GM12892 (cell line): ENCODE data around the gene POTEB3.
"Not testable (repeated sequence)": the region's sequence is repeated elsewhere in the genome, so short reads cannot be mapped to it uniquely, and the experiment has no call there.

ENCODE experiments used
- POLR2A ChIP-seq: IDR thresholded peaks from 2 replicates; pipeline ENCODE4 v1.6.1; 2011; ENCODE audit warnings: low read depth, low read length, control low read depth
- POLR2AphosphoS5 ChIP-seq: IDR thresholded peaks from 2 replicates; pipeline ENCODE4 v1.6.1; 2011; ENCODE audit warnings: low read depth, low read length, control low read depth
- TAF1 ChIP-seq: IDR thresholded peaks from 2 replicates; pipeline ENCODE4 v1.6.1; 2011; ENCODE audit warnings: low read depth, mild to moderate bottlenecking, control low read depth, low read length, borderline replicate concordance

DNA sequence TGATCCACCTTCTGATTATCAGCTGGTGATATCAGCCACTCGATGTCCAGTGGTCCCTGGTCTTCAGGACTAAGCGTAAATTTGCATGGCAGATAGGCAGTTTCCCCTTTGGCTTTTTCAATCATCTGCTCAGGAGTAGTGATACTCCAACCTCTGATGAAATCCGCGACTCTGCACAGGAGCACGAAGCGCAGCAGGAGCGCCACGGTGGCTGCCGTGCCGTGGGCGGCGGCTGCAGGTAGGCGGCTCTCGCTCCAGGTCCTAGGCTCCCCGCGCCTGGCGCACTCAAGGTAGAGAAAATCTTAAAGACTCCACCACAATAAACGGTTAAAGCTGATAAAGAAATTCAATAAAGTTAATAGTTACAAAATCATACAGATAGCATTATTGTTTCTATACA lies 66.6 kb downstream of the POTEB3 start:
- not testable (repeated sequence) for TF ChIP-seq POLR2AphosphoS5, POLR2A, TAF1
